Stomach (tissue), 9 donors: ENCODE data around the gene SLC25A26. TPM values are rescaled to one million over a fixed set of nuclear protein-coding genes. Genes with fewer than 3 reads are reported as not detected.

Source experiments
- DNase-seq, 2 donors: peaks; one replicate each; pipeline versions ENCODE4 v3.0.0 to v3.0.0-alpha.2; 2013 to 2019
- H3K27ac ChIP-seq, 5 donors: fragments of 200-600 bp in 4 of 5; sonication (generic) in 4 of 5; one replicate each; pipeline ENCODE4 v1.5.1; 2013 to 2019; ENCODE audit warnings: mild to moderate bottlenecking in 1 of 5, moderate library complexity in 1 of 5
- H3K27me3 ChIP-seq, 3 donors: fragments of 200-600 bp; sonication (generic); one replicate each; pipeline ENCODE4 v1.5.1; 2017 to 2019; ENCODE audit warnings: mixed run types in 1 of 3
- H3K36me3 ChIP-seq, 4 donors: fragments of 200-600 bp; sonication (generic); 1 replicate in 3 of 4; 2 replicates in 1 of 4; pipeline ENCODE4 v1.5.1; 2016 to 2019
- H3K4me1 ChIP-seq, 4 donors: fragments of 200-600 bp; sonication (generic); one replicate each; pipeline ENCODE4 v1.5.1; 2016 to 2019
- H3K4me3 ChIP-seq, 4 donors: fragments of 200-600 bp; sonication (generic) in 3 of 4; one replicate each; pipeline ENCODE4 v1.5.1; 2016 to 2019; ENCODE audit warnings: mild to moderate bottlenecking in 1 of 4
- H3K9me3 ChIP-seq, 4 donors: fragments of 200-600 bp; sonication (generic); one replicate each; pipeline ENCODE4 v1.5.1; 2016 to 2019
- EP300 ChIP-seq: sonication (generic); formaldehyde crosslinking; IDR thresholded peaks from one replicate; pipeline ENCODE4 v1.6.1; 2017; ENCODE audit warnings: antibody characterized with exemption
- POLR2A ChIP-seq, 4 donors: fragments of 450-650 bp; IDR thresholded peaks; one replicate each; pipeline ENCODE4 v1.6.1; 2016; ENCODE audit warnings: antibody characterized with exemption in 4 of 4, control low read depth in 2 of 4, mild to moderate bottlenecking in 1 of 4, moderate library complexity in 1 of 4
- POLR2AphosphoS5 ChIP-seq, 3 donors: sonication (generic); formaldehyde crosslinking; IDR thresholded peaks; one replicate each; pipeline ENCODE4 v1.6.1; 2016; ENCODE audit warnings: antibody characterized with exemption in 3 of 3
- WGBS, 5 donors: extraction: QIAGEN DNeasy Blood & Tissue Kit in 3 of 5; methylation state at CpG; one replicate each; pipeline versions ENCODE4 v1.1.5 to v1.1.7; 2013 to 2018; 5-methylcytosine and 5-hydroxymethylcytosine counted together
- intact Hi-C: fragments of 100-400 bp; cut with DNase I; formaldehyde crosslinking; loops from one replicate; pipeline ENCODE4 v1.15.1; 2023; ENCODE audit warnings: low total_unique reads
- polyA plus RNA-seq, 3 donors: library from polyadenylated mRNA; stranded (reverse); fragments of 200-250 nt; gene quantifications; one replicate each; pipeline ENCODE4 v1.2.3, GENCODE V29; 2013
- total RNA-seq, 5 donors: library from RNA; depleted of rRNA; stranded (reverse); fragments of >200 nt; gene quantifications; one replicate each; pipeline versions ENCODE4 v1.1.0 to v1.2.3, GENCODE V29; 2014 to 2016
- TF ChIP-seq, protein P1 (sequence below), 7 experiments: fragments of 450-650 bp in 4 of 7; fragments of 200-600 bp in 3 of 7; sonication (generic) in 3 of 7; IDR thresholded peaks; one replicate each; pipeline ENCODE4 v1.5.1; 2016 to 2019; ENCODE audit warnings: antibody characterized with exemption in 7 of 7, control low read depth in 2 of 7, mild to moderate bottlenecking in 1 of 7
- donor health status: healthy with polysubstance abuse.
- donor health status: Bipolar disorder and iron deficiency.
- donor health status: healthy.

SLC25A26 gene
- total and polyA plus RNA-seq, 8 donors: 1.2 to 26.6 (median 14.1) TPM

DNA sequence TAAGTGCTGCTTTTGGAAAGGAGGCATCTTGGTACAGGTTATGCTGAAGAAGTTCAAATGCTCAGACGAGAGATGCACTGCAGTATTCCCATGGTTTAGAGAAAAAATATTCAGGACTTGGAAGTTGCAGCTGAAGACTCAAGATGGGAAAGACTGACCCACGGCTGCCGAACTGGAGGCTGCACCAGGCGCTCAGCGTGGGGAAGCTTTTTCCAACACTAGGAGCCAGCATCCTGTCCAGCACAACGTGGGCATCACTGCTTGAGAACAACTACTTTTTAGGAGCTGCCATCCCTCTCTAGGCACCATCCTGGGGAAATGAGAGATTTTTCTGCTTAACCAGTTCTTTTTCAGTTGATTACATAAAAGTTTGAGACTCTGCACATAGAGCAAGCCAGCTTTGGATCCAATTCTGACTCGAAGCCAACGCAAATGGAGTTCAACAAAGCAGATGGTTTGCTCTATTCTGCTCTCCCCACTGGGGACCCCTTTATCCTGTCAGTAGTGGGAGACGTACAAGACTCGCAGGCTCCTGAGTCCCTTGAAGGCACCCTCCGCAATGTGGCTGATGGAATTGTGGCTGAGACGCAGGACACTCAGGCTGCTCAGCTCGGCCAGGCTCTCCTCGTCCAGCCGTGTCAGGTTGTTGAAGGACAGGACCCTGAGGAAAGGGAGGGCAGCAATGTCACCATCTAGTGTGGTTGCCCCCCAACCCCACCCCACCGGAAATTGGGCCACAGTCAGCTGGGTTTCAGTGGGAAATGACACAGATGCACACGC lies 186.2 kb downstream of the SLC25A26 start:
- 67 to 86% (median 77%) methylated on average over 15 to 17 of the region's 17 CpGs for WGBS, 5 donors
- peak overlapping the region in 3 of 5 donors; percentile 53 to 83 (median 82) for H3K27ac ChIP-seq
- no peaks in the 10 kb centered on the region for H3K9me3 ChIP-seq
- no peak overlapping the region for H3K4me3 ChIP-seq
- H3K36me3 ChIP-seq: peaks cover 51 to 97% (median 87%) of the 10 kb centered on the region in 4 donors
- TF ChIP-seq POLR2A (IDR thresholded peaks at IDR 0.05) (no peak), EP300 (no peak), POLR2AphosphoS5 (IDR thresholded peaks at IDR 0.05) (no peak)
- TF ChIP-seq, protein P1, sequence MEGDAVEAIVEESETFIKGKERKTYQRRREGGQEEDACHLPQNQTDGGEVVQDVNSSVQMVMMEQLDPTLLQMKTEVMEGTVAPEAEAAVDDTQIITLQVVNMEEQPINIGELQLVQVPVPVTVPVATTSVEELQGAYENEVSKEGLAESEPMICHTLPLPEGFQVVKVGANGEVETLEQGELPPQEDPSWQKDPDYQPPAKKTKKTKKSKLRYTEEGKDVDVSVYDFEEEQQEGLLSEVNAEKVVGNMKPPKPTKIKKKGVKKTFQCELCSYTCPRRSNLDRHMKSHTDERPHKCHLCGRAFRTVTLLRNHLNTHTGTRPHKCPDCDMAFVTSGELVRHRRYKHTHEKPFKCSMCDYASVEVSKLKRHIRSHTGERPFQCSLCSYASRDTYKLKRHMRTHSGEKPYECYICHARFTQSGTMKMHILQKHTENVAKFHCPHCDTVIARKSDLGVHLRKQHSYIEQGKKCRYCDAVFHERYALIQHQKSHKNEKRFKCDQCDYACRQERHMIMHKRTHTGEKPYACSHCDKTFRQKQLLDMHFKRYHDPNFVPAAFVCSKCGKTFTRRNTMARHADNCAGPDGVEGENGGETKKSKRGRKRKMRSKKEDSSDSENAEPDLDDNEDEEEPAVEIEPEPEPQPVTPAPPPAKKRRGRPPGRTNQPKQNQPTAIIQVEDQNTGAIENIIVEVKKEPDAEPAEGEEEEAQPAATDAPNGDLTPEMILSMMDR (IDR thresholded peaks at IDR 0.05): no peak
- H3K4me1 ChIP-seq: peaks cover 53 to 99% (median 71%) of the 10 kb centered on the region in 4 donors
- DNase-seq: peak in 1 of 2 donors; percentile 53
- no peaks in the 10 kb centered on the region for H3K27me3 ChIP-seq
- intact Hi-C loops: loop anchor here (5.0 to 10.0 kb wide), 2 partner anchors 98 to 410 kb away; partner anchors contain the start of gene LRIG1

DNA sequence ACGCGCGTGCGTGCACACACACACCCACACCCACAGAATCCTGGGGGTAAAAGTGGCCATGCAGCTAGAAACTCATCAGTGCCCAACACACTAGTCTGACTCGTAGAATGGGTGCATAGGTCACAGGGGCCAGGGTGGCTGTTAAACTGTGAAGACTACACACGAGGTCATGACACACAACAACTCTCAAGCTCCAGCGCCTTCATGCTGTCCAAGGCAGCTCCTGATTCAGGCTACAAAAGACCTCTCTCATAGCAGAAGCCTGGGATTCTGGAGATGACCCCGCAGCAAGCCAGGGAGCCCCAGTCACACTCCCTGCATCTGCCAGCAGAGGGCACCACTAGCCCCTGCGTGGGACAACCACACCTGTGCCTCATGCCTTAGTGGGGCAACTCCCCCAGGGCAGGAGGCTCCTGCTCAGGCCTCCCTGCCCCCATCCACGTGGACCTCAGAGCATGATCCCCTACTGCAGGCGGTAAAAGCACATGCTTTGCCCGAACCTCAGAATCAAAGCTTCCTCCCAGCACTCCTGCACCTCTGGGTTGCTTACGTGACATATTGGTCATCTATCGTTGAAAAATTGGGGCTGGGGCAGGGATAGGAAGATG lies 186.9 kb downstream of the SLC25A26 start:
- peak overlapping the region in 4 of 5 donors; percentile 3 to 83 (median 60) for H3K27ac ChIP-seq
- H3K36me3 ChIP-seq: peaks cover 57 to 99% (median 91%) of the 10 kb centered on the region in 4 donors
- 38 to 57% (median 52%) methylated on average over 10 to 14 of the region's 14 CpGs for WGBS, 5 donors
- H3K9me3 ChIP-seq: no peaks in the 10 kb centered on the region
- TF ChIP-seq POLR2AphosphoS5 (IDR thresholded peaks at IDR 0.05) (peak in 1 of 3 donors; percentile 56), POLR2A (IDR thresholded peaks at IDR 0.05) (no peak), EP300 (no peak)
- TF ChIP-seq, protein P1 (IDR thresholded peaks at IDR 0.05): peak in 5 of 7 experiments; percentile 80 to 90 (median 88)
- H3K4me1 ChIP-seq: peaks cover 53 to 99% (median 71%) of the 10 kb centered on the region in 4 donors
- H3K27me3 ChIP-seq: no peaks in the 10 kb centered on the region
- DNase-seq: peak; percentile 75 to 87
- H3K4me3 ChIP-seq: no peak overlapping the region
- intact Hi-C loops: loop anchor here (5.0 to 10.0 kb wide), 2 partner anchors 97 to 410 kb away; partner anchors contain the start of gene LRIG1

DNA sequence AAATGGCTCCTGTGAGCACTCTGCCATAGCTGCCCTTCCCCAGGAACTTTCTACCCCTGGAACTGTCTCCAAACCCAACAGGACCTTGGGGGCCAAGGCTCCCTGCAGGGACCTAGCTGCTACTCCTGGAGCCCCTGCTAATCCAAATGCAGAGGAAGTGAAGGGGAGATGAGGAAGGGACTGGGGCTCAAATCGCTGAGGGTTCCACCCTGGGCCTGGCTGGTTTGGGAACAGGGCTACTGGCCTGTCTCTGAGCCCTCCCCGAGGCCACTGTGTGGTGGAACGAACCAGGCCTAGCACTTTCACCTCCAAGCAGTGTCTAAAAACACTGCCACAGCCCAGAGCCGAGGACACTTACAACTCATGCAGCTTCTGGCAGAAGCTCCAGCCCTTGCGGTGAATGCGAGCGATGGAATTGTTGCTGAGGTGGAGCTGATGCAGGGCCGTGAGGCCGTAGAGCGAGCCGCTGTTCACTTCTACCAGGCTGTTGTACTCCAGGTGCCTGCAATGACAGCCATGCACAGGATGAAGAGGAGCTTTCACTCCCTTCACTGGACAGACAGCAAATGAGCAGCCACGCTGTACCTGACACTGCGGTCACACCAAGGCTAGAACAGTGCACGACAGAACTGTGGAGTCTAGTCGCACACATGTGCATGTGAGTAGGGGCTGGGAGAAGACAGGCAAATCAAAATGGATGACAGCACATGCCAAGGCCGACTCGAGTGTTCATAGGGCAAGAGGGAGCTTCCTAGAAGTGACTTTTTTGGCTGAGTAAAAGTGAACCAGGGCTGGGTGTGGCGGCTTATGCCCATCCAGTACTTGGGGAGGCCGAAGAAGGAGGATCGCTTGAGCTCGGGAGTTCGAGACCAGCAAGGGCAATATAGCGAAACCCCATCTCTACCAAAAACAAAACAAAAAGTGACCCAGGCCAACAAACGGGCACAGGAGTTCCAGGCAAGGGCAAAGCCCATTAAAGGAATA lies 189.3 kb downstream of the SLC25A26 start:
- TF ChIP-seq POLR2A (IDR thresholded peaks at IDR 0.05) (no peak), EP300 (no peak), POLR2AphosphoS5 (IDR thresholded peaks at IDR 0.05) (no peak)
- TF ChIP-seq, protein P1 (IDR thresholded peaks at IDR 0.05): no peak
- peak overlapping the region in 3 of 5 donors; percentile 20 to 82 (median 67) for H3K27ac ChIP-seq
- peaks cover 63 to 96% (median 93%) of the 10 kb centered on the region in 4 donors for H3K36me3 ChIP-seq
- DNase-seq: no peak
- intact Hi-C loops: loop anchor here (5.0 to 10.0 kb wide), 2 partner anchors 95 to 407 kb away; partner anchors contain the start of gene LRIG1
- no peaks in the 10 kb centered on the region for H3K9me3 ChIP-seq
- WGBS, 5 donors: 89 to 93% (median 92%) methylated on average over 23 to 24 of the region's 24 CpGs
- no peaks in the 10 kb centered on the region for H3K27me3 ChIP-seq
- peaks cover 33 to 94% (median 60%) of the 10 kb centered on the region in 4 donors for H3K4me1 ChIP-seq
- H3K4me3 ChIP-seq: no peak overlapping the region
